OCI-LY3 (cell line): ENCODE data around the gene CLDN4.
"Not testable (repeated sequence)": the region's sequence is repeated elsewhere in the genome, so short reads cannot be mapped to it uniquely, and the experiment has no call there.

ENCODE experiments used
- H2AFZ ChIP-seq: fragments of 200-600, 300-600 bp; shearing (Covaris generic); 2 replicates; pipeline ENCODE4 v1.6.0; 2014; ENCODE audit warnings: antibody characterized with exemption, low read depth, low read length
- H3K27ac ChIP-seq: fragments of 200-600, 300-600 bp; sonication (generic); 2 replicates; pipeline ENCODE4 v1.5.1; 2014; ENCODE audit warnings: mild to moderate bottlenecking, low read length, moderate library complexity, mixed read lengths
- H3K27me3 ChIP-seq: fragments of 200-600, 300-600 bp; sonication (generic); 2 replicates; pipeline ENCODE4 v1.6.1; 2014; ENCODE audit warnings: low read depth, low read length, mixed read lengths
- H3K36me3 ChIP-seq: fragments of 200-600, 300-600 bp; sonication (generic); replicated peaks from 2 replicates; pipeline ENCODE3; 2014; ENCODE audit warnings: low read depth, low read length, mixed read lengths
- H3K4me1 ChIP-seq: fragments of 300-600, 200-600 bp; sonication (generic); 2 replicates; pipeline ENCODE4 v1.6.1; 2014; ENCODE audit warnings: low read length, mixed read lengths
- H3K4me2 ChIP-seq: fragments of 200-600, 300-600 bp; sonication (generic); 2 replicates; pipeline ENCODE4 v1.6.1; 2014; ENCODE audit warnings: low read length, mixed read lengths
- H3K4me3 ChIP-seq: fragments of 300-600, 200-600 bp; sonication (generic); 2 replicates; pipeline ENCODE4 v1.5.1; 2014; ENCODE audit warnings: antibody characterized with exemption, mild to moderate bottlenecking, low read length, moderate library complexity
- H3K79me2 ChIP-seq: fragments of 300-600, 200-600 bp; shearing (Covaris generic); 2 replicates; pipeline ENCODE4 v1.6.1; 2014; ENCODE audit warnings: mild to moderate bottlenecking, low read length, mixed read lengths
- H3K9ac ChIP-seq: fragments of 300-600, 200-600 bp; shearing (Covaris generic); 2 replicates; pipeline ENCODE4 v1.6.0; 2014; ENCODE audit warnings: mild to moderate bottlenecking, low read length, moderate library complexity
- H3K9me3 ChIP-seq: fragments of 200-600, 300-600 bp; shearing (Covaris generic); 2 replicates; pipeline ENCODE4 v1.6.1; 2014; ENCODE audit warnings: low read length, mixed read lengths; ENCODE audit not compliant: insufficient read depth
- H4K20me1 ChIP-seq: fragments of 200-600, 300-600 bp; sonication (generic); 2 replicates; pipeline ENCODE4 v1.6.1; 2016; ENCODE audit warnings: low read length, mixed read lengths; ENCODE audit not compliant: insufficient read depth
- EZH2phosphoT487 ChIP-seq: fragments of 200-600 bp; shearing (Covaris generic); IDR thresholded peaks from 2 replicates; pipeline ENCODE4 v1.6.1; 2018; ENCODE audit warnings: antibody characterized with exemption, mixed run types, low read depth
- TF ChIP-seq, protein P1 (sequence below): fragments of 200-600, 300-600 bp; sonication (generic); IDR thresholded peaks from 2 replicates; pipeline ENCODE4 v1.5.1; 2014; ENCODE audit warnings: antibody characterized with exemption, low read length, low read depth

CLDN4 gene

DNA sequence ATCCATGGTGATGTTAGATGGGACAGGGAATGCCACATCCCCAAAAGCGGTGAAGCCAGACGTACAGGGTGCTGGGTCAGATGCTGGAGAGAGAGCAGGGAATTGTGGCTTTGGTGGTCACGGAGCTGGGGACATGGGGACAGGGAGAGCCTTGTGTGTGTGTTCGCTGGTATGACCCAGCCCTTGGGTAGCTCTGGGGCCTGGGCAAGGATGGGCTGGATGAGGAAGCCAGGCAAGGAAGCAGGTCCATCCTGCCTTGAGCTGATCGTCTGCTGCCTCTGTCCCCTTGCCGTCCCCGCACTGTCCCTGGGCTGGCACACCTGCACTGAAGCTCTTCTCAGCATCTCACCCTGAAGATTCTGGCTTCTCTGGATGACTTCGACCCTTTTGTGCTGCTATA lies 15.4 kb upstream of the CLDN4 start:
- Histone ChIP-seq H3K4me2 (no peak overlapping the region), H3K4me1 (no peaks in the 10 kb centered on the region), H3K9ac (no peak overlapping the region), H3K79me2 (no peaks in the 10 kb centered on the region), H2AFZ (no peak overlapping the region), H3K27ac (no peak overlapping the region), H3K27me3 (peaks cover 2% of the 10 kb centered on the region; the same call in 1 of the 2 replicates), H4K20me1 (no peaks in the 10 kb centered on the region), H3K9me3 (peaks cover 3% of the 10 kb centered on the region; the same call in 1 of the 2 replicates), H3K4me3 (no peak overlapping the region), H3K36me3 (no peaks in the 10 kb centered on the region)
- TF ChIP-seq, protein P1, sequence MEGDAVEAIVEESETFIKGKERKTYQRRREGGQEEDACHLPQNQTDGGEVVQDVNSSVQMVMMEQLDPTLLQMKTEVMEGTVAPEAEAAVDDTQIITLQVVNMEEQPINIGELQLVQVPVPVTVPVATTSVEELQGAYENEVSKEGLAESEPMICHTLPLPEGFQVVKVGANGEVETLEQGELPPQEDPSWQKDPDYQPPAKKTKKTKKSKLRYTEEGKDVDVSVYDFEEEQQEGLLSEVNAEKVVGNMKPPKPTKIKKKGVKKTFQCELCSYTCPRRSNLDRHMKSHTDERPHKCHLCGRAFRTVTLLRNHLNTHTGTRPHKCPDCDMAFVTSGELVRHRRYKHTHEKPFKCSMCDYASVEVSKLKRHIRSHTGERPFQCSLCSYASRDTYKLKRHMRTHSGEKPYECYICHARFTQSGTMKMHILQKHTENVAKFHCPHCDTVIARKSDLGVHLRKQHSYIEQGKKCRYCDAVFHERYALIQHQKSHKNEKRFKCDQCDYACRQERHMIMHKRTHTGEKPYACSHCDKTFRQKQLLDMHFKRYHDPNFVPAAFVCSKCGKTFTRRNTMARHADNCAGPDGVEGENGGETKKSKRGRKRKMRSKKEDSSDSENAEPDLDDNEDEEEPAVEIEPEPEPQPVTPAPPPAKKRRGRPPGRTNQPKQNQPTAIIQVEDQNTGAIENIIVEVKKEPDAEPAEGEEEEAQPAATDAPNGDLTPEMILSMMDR: no peak
- no peak for TF ChIP-seq EZH2phosphoT487

DNA sequence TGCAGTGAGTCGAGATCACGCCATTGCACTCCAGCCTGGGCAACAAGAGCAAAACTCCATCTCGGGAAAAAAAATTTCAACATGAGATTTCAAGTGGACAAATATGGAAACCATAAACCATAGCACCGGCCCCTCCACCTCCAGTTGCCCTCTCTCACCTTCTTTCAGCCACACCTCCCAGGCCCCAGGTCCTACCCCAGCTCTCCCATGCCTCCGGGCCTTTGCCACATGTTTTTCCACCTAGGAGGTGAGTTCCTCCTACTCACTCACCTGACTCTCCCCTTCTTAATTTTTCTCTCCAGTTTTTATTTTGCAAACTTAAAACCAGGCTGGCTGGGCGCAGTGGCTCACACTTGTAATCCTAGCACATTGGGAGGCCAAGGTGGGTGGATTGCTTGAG lies 13.7 kb upstream of the CLDN4 start:
- Histone ChIP-seq H3K27me3 (peaks cover 2% of the 10 kb centered on the region; the same call in 1 of the 2 replicates), H3K9ac (no peak overlapping the region), H2AFZ (no peak overlapping the region), H3K4me1 (no peaks in the 10 kb centered on the region), H3K36me3 (no peaks in the 10 kb centered on the region), H4K20me1 (no peaks in the 10 kb centered on the region), H3K4me2 (no peak overlapping the region), H3K9me3 (peaks cover 3% of the 10 kb centered on the region; the same call in 1 of the 2 replicates), H3K27ac (no peak overlapping the region), H3K79me2 (no peaks in the 10 kb centered on the region), H3K4me3 (no peak overlapping the region)
- TF ChIP-seq, protein P1: no peak
- no peak for TF ChIP-seq EZH2phosphoT487

DNA sequence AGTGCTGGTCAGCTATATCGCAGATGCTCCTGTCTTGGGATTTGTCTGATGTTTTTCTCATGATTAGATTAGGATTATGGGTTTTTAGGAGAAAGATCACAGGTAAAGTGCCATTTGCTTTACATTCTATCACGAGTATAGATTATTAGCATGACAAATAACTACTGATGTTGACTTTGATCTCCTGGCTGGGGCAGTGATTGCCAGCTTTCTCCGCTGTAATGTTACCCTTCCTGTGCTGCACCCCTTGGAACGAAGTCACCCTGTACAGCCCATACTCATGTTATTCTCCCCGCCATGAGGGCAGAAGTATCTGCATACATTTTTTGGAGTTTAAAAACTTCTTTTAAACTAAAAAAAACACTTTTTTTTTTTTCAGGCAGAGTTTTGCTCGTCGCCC lies 10.8 kb upstream of the CLDN4 start:
- Histone ChIP-seq H3K4me3 (no peak overlapping the region), H3K79me2 (no peaks in the 10 kb centered on the region), H4K20me1 (no peaks in the 10 kb centered on the region), H3K9me3 (no peaks in the 10 kb centered on the region), H3K27me3 (no peaks in the 10 kb centered on the region), H3K27ac (no peak overlapping the region), H3K36me3 (no peaks in the 10 kb centered on the region), H2AFZ (no peak overlapping the region), H3K4me1 (no peaks in the 10 kb centered on the region), H3K9ac (no peak overlapping the region), H3K4me2 (no peak overlapping the region)
- TF ChIP-seq, protein P1: no peak
- no peak for TF ChIP-seq EZH2phosphoT487

DNA sequence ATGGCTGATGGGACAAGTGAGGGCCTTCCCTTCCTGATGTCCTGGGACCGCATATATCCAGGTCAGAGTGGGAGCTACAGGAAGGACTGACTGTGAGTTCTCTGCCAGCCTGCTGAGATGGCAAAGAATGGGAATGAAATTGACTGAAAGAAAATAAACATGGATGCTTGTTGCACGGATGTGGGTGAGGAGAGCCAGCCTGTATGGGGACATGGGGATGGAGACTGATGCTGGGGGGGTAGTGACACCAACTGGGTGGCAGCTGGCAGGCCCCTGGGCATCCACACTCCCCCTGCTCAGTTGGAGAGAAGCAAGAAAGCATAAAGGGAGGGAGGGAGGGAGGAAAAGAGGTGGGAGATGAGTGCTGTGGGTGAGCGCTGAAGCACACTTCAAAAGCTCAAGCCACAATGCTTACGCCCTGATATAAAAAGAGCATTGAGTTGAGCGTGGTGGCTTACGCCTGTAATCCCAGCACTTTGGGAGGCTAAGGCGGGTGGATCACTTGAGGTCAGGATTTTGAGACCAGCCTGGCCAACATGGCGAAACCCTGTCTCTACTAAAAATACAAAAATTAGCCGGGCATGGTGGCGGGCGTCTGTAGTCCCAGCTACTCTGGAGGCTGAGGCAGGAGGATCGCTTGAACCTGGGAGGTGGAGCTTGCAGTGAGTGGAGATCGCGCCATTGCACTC lies 9.1 kb upstream of the CLDN4 start:
- H4K20me1 ChIP-seq, H2AFZ ChIP-seq, H3K36me3 ChIP-seq, H3K4me3 ChIP-seq, H3K27me3 ChIP-seq, H3K9ac ChIP-seq, H3K79me2 ChIP-seq, H3K27ac ChIP-seq, H3K4me2 ChIP-seq, H3K9me3 ChIP-seq, H3K4me1 ChIP-seq: not testable (repeated sequence)
